Astrocyte of the cerebellum (primary cell): Measurements from ENCODE around the gene TNN.

ENCODE experiments used
- DNase-seq: peaks from one replicate; pipeline ENCODE4 v3.0.0-alpha.2; 2011; ENCODE audit warnings: low read depth
- H3K4me3 ChIP-seq: 2 replicates; pipeline ENCODE4 v1.5.1; 2011; ENCODE audit warnings: mild to moderate bottlenecking, low read depth, low read length, moderate library complexity
- CTCF ChIP-seq: IDR thresholded peaks from 2 replicates; pipeline ENCODE4 v1.5.1; 2012; ENCODE audit warnings: low read length, low read depth, moderate library complexity, mild to moderate bottlenecking; ENCODE audit errors: missing control alignments
- in situ Hi-C: cut with HindIII; loops from 2 replicates; pipeline ENCODE4 v1.10.0; 2017; ENCODE audit warnings: low sequenced_read_pairs

TNN gene

DNA sequence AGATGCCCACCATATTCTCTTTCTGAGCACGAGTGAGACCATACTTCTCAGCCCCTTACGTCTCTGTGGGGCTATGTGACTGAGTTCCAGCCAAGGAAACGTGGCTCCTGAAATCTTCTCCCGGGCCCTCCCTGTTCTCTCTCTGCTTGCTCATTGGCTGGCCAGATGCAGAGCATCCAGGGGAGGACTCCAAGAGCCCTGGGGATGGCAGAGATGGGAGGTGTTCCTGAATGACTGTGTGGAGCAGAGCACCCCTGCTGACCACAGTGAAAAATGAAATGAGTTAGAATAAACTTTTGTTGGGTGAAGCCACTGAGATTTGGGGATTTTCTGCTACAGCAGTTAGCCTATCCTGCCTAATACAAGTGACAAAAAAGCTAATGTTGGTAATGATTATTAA, 101.1 kb downstream of the TNN start:
- TF ChIP-seq CTCF: no peak
- in situ Hi-C loops: no loop called here
- H3K4me3 ChIP-seq: no peak overlapping the region
- DNase-seq: no peak

- TF ChIP-seq CTCF: no peak
- in situ Hi-C loops: no loop called here
- DNase-seq: no peak
- H3K4me3 ChIP-seq: no peak overlapping the region
Observed at GRCh38 chr1:175169286-175170018, 101.8 kb downstream of the TNN start.

DNA sequence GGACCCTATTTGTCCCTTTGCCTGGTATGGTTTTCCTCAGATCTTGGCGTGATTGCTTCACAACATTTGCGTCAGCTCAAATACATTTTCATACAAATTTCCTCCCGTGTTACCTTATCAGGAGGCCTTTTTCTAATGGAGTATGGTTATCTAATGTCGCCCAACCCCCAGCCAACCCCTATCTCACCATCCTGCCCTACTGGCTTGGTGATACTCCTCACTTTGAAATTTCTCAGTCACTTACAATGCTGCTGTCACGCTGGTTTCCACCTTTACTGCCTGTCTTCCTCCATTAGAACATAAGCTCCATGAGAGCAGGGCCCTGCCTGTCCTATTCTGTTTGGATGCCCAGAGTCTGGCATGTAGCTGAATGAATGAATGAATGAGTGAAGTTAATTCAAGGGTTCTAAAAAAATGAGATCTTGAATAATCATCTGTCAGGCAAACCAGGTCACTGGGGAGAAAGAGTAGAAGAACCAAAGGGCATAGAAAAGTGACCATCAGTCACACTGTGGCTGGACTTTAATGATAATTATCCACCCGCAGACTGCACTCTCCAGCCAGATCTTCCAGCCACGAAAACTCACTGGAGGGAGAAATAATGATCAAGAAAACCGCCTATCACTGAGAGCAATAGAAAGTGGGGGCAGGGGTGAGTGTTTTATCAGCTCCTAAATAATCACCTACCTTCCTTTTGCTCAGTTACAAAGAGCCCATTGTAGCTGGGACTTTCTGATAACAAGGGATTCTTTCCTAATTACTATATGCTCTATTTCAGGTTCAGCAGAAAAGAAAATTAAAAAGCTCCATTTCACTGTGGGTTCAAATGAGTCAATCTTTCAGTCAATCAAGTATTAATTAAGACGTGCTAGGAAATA, 103.6 kb downstream of the TNN start:
- no peak for DNase-seq
- in situ Hi-C loops: no loop called here
- H3K4me3 ChIP-seq: no peak overlapping the region
- no peak for TF ChIP-seq CTCF

GRCh38 chr1:175172503-175172902, 104.9 kb downstream of the TNN start:
- in situ Hi-C loops: no loop called here
- no peak for TF ChIP-seq CTCF
- no peak for DNase-seq
- H3K4me3 ChIP-seq: no peak overlapping the region

GRCh38 chr1:175173531-175173930, 105.9 kb downstream of the TNN start:
- in situ Hi-C loops: no loop called here
- no peak for DNase-seq
- no peak for TF ChIP-seq CTCF
- no peak overlapping the region for H3K4me3 ChIP-seq

DNA sequence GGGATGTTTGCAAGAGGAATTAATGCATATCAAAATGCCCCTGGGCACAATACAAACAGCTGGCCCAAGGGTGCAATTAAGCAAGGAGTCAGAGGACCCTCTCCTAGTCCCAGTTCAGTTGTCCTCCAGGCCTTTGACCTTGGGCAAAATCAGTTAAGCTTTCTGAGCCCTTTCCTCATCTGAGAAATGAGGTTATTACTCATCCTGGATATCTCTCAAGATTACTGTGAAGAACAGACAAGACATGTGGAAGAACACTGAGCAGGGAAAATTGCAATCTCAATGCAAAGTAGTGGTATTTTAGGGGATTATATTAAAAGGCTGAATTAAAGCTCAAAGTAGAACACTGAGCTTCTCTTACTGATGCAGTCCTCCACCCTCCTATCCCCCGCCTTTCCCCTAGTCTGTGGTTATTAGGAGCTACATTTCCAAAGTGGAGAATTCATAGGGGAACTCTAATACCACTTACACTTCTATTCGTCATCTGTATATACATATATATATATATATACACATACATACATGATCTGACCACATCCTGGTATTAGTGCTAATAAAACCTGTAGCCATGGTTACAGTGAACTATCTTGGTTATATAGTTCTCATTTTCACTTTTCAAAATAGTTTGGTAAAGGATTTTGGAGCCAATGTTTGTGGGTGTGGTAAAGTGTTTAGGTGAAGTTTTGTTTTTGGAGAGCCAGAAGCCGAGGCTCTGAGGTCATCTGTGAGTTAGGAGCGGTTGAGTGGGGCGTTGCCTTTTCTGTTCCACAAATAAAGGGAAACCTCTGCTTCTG, 106.9 kb downstream of the TNN start:
- in situ Hi-C loops: no loop called here
- no peak overlapping the region for H3K4me3 ChIP-seq
- no peak for TF ChIP-seq CTCF
- DNase-seq: no peak
